Natural killer cell treated with Interleukin-12 subunit alpha and Interleukin-12 subunit beta and Interleukin-15 and Interleukin-18, amount 100 ng/mL, for 72 hours (primary cell): ENCODE measurements around the gene CLVS2. TPM values are rescaled to one million over a fixed set of nuclear protein-coding genes. Genes with fewer than 3 reads are reported as not detected.

ENCODE experiments used
- ATAC-seq, 2 donors: fragments of 150-1000 bp; cut with Tn5 transposase in 1 of 2; sonication (Bioruptor Pico), chemical (Tn5 transposase) in 1 of 2; 2 replicates each; pipeline ENCODE4 v1.10.0; 2021
- DNase-seq: peaks from one replicate; pipeline ENCODE4 v3.0.0; 2022; ENCODE audit warnings: low spot score
- H3K27ac Mint-ChIP-seq, 2 donors: 1 replicate in 1 of 2; 2 replicates in 1 of 2; pipeline ENCODE4 v1.8.0; 2022; ENCODE audit warnings: mixed read lengths in 2 of 2, mild to moderate bottlenecking in 1 of 2, moderate library complexity in 1 of 2
- H3K27me3 Mint-ChIP-seq, 2 donors: 1 replicate in 1 of 2; 2 replicates in 1 of 2; pipeline ENCODE4 v1.8.0; 2022; ENCODE audit warnings: mixed read lengths in 2 of 2
- H3K36me3 Mint-ChIP-seq: one replicate; pipeline ENCODE4 v1.8.0; 2022; ENCODE audit warnings: mixed read lengths
- H3K4me1 Mint-ChIP-seq, 2 donors: 1 replicate in 1 of 2; 2 replicates in 1 of 2; pipeline ENCODE4 v1.8.0; 2022; ENCODE audit warnings: low read depth in 2 of 2, mixed read lengths in 2 of 2, mild to moderate bottlenecking in 1 of 2
- H3K4me3 Mint-ChIP-seq: one replicate; pipeline ENCODE4 v1.8.0; 2022; ENCODE audit warnings: mixed read lengths
- H3K9me3 Mint-ChIP-seq: 2 replicates; pipeline ENCODE4 v1.8.0; 2022; ENCODE audit warnings: mixed read lengths
- total RNA-seq, 2 donors: library from RNA; stranded (reverse); gene quantifications; one replicate each; pipeline ENCODE4 v1.2.3, GENCODE V29; 2022

Gene CLVS2
- total RNA-seq, 2 donors from 2014 or later = not detected

DNA sequence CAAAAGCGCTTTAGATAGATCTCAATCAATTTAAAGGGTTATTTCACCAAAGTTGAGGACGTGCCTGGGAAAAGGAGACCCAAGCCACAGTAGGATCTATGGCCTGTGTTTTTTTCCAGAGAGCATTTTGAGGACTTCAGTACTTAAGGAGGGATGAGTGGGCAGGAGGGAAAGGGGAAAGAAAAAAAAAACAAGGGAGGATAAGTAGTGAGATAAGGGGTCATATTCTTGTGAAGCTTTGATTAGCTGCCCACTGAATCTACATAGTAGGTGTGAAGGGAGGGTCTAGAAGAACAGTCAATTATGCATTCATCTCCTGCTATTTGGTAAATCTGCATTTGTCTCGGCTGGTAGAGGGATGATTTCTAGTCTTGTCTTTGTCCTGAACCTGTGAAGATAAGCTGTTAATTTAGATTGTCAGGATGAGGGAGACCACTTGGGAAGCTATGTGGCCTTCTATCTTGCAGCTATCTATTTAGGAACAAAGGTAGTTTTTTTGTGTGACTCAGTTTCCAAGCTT is 48.4 kb downstream of the CLVS2 start:
- no peaks in the 10 kb centered on the region for H3K36me3 Mint-ChIP-seq
- no peak for ATAC-seq
- H3K4me1 Mint-ChIP-seq = no peaks in the 10 kb centered on the region
- no peak for DNase-seq
- H3K9me3 Mint-ChIP-seq = peaks cover 7% of the 10 kb centered on the region
- H3K27me3 Mint-ChIP-seq = no peaks in the 10 kb centered on the region
- H3K4me3 Mint-ChIP-seq = no peak overlapping the region
- no peak overlapping the region for H3K27ac Mint-ChIP-seq

DNA sequence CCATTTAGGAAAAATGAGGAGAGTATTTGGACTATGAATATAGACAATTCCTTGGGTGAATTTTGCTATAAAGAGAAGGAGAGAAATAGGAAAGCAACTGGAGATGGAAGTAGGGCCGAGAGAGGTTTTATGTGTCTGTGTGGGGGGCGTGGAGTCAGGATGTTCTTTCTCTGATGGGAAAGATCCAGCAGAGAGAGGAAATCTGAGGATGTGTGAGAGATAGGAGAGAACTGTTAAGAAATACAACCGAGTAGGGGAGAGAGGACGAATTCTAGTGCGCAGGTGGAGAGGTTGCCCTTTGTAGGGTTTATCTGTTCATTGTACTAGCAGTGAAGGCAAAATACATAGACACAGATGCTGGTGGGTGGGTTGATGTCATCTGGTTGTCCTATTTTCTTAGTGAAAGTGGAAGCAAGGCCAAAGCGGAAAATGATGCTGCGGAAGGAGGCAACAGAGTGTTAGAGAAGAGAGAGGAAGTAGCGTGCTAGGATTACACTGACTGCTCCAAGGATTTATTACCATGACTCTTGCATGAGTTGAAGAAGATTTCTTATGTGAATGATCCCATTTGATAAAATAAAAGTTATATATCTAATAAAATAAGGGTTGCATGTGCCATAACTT is 57.7 kb downstream of the CLVS2 start:
- no peaks in the 10 kb centered on the region for H3K4me1 Mint-ChIP-seq
- H3K9me3 Mint-ChIP-seq = no peaks in the 10 kb centered on the region
- H3K36me3 Mint-ChIP-seq = no peaks in the 10 kb centered on the region
- no peak overlapping the region for H3K27ac Mint-ChIP-seq
- ATAC-seq (no peak), DNase-seq (no peak)
- H3K4me3 Mint-ChIP-seq = no peak overlapping the region
- H3K27me3 Mint-ChIP-seq = no peaks in the 10 kb centered on the region

DNA sequence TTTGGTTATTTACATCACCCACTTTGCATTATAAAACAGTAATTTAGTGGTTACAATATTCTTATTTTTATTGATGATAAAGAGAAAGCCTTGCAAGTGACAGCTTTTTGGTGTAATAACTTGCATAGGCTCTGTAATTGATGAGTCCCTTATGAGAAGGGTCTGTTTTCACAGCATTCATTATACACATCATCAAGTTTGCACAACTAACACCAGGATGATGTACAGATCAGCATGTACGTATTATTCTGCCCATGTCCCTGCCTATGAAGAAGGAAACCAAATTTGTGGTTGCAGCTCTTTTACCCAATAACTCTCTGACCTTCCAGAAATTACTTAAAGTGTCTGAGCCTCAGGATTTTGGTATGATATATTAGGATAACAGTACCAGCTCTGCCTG is 59.2 kb downstream of the CLVS2 start:
- Mint-ChIP-seq H3K27me3 (no peaks in the 10 kb centered on the region), H3K4me3 (no peak overlapping the region), H3K4me1 (no peaks in the 10 kb centered on the region), H3K9me3 (peaks cover 4% of the 10 kb centered on the region), H3K36me3 (no peaks in the 10 kb centered on the region), H3K27ac (no peak overlapping the region)
- DNase-seq = no peak
- no peak for ATAC-seq

DNA sequence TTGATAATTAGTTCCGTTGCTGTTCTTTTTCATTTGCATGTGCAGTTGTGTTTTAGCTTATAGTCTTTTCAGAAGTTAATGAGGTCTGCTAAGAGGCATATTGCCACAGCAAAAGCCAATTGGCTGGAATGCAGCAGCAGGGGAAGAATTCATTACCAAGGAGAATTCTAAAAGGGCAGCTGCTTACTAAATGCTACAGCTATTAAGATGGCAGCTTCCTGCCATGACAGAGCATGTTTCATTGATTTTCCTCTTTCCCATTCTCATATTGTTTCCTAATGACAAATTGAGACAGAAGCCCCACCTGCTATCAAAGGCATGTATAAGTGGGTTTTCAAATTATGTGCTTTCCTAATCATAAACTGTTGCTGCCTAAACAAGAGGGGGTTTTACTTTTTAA is 66.6 kb downstream of the CLVS2 start:
- no peak for DNase-seq
- Mint-ChIP-seq H3K27me3 (no peaks in the 10 kb centered on the region), H3K4me3 (no peak overlapping the region), H3K36me3 (no peaks in the 10 kb centered on the region), H3K9me3 (peaks cover 4% of the 10 kb centered on the region), H3K27ac (no peak overlapping the region), H3K4me1 (no peaks in the 10 kb centered on the region)
- no peak for ATAC-seq

DNA sequence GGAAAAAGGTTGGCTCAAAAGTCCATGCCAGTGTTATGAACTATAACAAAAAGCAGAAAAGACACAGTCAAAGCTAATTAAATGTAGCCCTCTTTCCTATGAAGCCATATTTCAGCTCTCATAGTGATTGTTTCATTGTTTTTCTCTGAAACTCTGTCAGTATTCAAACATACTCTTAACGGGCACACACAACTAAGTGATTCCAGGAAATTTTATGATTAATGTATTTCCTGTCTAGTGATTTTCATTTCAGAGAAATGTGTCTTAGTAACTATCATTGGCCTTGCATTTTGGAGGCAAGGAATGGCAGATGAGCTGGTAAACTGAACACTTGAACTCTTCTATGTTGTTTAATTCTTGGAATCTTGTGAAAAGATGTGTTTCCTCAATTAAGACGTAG is 68.0 kb downstream of the CLVS2 start:
- Mint-ChIP-seq H3K4me1 (no peaks in the 10 kb centered on the region), H3K36me3 (no peaks in the 10 kb centered on the region), H3K4me3 (no peak overlapping the region), H3K27me3 (no peaks in the 10 kb centered on the region), H3K9me3 (peaks cover 2% of the 10 kb centered on the region), H3K27ac (no peak overlapping the region)
- DNase-seq = no peak
- no peak for ATAC-seq

DNA sequence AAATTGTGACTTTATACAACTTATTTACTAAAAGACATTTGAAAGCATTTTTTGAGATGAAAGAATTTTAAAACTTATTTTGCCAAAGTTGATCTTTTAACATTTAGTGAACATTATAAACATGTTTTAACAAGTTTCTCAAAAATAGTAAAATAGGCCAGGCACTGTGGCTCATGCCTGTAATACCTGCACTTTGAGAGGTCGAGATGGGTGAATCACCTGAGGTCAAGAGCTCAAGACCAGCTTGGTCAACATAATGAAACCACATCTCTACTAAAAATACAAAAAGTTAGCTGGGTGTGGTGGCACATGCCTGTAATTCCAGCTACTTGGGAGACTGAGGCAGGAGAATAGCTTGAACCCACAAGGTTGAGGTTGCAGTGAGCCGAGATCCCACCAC is 78.6 kb downstream of the CLVS2 start:
- H3K27ac Mint-ChIP-seq = no peak overlapping the region
- no peaks in the 10 kb centered on the region for H3K36me3 Mint-ChIP-seq
- ATAC-seq = no peak

DNA sequence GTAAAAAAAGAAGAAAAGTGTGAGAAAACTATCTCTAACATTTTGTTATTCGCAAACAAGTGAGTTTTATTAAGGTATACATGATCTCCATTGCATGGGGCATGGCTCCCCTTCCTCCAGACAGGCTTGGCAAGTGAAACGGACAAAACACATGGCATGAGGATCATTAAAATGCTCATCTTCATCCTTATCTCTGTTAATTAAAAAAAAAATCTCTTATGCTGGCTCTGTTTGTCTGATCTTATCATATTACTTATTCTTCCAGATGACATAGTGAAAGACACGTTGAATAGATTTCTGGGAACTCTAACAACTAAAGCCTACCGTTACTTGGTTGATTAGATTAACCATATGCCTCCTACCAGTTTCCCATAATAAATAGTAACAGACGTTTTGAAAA is 89.4 kb downstream of the CLVS2 start:
- Mint-ChIP-seq H3K9me3 (peaks cover 11% of the 10 kb centered on the region), H3K4me3 (no peak overlapping the region), H3K27me3 (no peaks in the 10 kb centered on the region), H3K4me1 (no peaks in the 10 kb centered on the region), H3K36me3 (no peaks in the 10 kb centered on the region), H3K27ac (no peak overlapping the region)
- ATAC-seq (no peak), DNase-seq (no peak)

More for the DNA sequence above, 78.6 kb downstream of the CLVS2 start:
- Mint-ChIP-seq H3K4me1 (no peaks in the 10 kb centered on the region), H3K27me3 (no peaks in the 10 kb centered on the region), H3K4me3 (no peak overlapping the region), H3K9me3 (peaks cover 7% of the 10 kb centered on the region)
- DNase-seq = no peak

DNA sequence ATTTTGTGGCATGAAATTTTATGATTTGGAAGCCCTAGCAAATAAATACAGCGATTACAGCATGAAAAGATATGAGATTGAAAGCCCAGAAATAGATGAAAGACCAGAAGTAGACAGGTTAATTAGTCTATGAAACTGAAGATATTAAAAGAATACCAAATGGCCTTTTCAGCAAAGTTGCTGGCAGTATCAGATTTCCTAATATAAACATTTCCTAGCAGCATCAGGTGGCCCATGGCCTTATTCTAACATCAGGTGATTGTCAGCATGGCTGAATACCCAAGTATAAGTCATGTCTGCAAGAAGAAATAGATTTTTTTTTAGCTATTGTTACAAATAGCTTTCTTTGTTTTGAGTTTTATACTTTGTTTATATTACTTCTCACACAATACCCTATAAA is 93.2 kb downstream of the CLVS2 start:
- Mint-ChIP-seq H3K27ac (no peak overlapping the region), H3K4me1 (no peaks in the 10 kb centered on the region)

DNA sequence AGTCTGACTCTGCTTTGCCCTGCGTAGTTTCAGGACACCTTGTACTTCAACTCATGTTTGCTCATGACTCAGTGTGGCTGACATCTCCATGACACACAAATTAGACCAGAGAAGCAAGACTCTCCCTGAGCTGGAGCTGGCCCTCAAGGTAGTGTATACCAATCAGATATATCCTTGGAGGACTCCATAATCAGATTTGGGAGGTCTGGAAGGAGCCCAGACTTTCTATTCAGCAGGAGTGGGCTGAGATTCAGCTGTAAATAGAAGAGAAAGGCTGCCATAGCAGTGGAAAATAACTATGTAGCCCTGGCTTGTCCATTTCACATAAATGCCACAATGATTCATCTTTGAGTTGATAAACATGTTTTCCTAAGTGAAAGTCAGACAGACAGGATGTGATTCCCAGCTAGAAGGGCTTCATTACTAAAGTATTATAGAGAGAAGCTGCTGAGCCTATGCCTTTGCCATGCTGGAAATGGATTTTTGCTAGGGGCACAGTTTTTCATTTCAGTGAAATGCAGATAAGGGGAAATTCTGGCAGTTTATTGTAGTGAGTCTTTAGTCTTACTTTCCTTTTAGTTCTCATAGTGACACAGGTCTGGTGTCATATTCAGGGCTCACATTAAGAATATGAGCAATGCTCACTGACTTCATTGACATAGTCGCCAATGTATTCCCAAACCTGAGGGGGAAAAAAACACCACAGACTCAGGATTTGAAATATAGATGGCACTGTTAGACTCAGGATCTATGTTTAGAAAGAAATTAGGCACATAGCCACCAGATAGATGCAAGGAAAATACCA is 95.3 kb downstream of the CLVS2 start:
- DNase-seq (no peak), ATAC-seq (no peak)
- Mint-ChIP-seq H3K27ac (no peak overlapping the region), H3K9me3 (peaks cover 8% of the 10 kb centered on the region), H3K4me1 (no peaks in the 10 kb centered on the region), H3K36me3 (no peaks in the 10 kb centered on the region), H3K4me3 (no peak overlapping the region), H3K27me3 (no peaks in the 10 kb centered on the region)

More for the DNA sequence above, 93.2 kb downstream of the CLVS2 start:
- Mint-ChIP-seq H3K4me3 (no peak overlapping the region), H3K9me3 (peaks cover 6% of the 10 kb centered on the region), H3K36me3 (no peaks in the 10 kb centered on the region), H3K27me3 (no peaks in the 10 kb centered on the region)
- no peak for ATAC-seq
- DNase-seq = no peak

DNA sequence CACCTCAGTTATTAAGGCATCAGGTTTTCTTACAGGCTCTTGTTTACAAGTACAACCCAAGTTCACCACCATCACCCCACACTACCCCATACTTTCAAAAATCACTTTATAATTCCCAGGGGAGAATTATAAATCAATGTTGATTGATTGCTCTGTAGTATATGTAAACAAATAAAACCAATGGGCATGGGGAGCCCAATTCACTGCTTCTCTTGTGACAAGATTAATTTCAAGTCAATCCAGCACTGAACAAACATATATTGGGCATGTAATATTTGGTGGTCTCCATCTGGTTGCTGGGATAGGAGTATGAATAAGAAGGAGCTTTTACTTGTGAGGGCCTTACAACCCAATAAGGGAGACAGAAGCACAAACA is 95.8 kb downstream of the CLVS2 start:
- H3K36me3 Mint-ChIP-seq = no peaks in the 10 kb centered on the region
- H3K27ac Mint-ChIP-seq = no peak overlapping the region
- DNase-seq (no peak), ATAC-seq (no peak)
- peaks cover 11% of the 10 kb centered on the region for H3K9me3 Mint-ChIP-seq
- H3K4me3 Mint-ChIP-seq = no peak overlapping the region
- H3K4me1 Mint-ChIP-seq = no peaks in the 10 kb centered on the region
- H3K27me3 Mint-ChIP-seq = no peaks in the 10 kb centered on the region

DNA sequence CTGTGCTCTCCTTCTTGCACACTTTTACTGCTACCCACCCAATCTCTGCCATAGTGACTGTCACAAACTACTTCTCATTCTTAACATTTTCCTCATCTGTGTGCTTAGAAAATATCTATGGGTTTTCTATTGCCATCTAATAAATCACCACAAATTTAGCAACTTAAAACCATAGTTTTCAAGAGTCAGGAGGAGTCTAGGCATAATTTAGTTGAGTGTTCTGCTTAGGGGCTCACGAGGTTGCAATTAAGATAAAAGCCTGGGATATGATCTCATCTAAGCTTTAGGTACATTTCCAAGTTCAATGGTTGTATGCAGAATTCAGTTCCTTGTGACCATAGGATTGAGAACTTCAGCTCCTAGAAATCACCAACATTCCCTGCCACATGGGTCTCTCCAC is 98.8 kb downstream of the CLVS2 start:
- no peaks in the 10 kb centered on the region for H3K4me1 Mint-ChIP-seq
- peaks cover 14% of the 10 kb centered on the region for H3K9me3 Mint-ChIP-seq
- H3K36me3 Mint-ChIP-seq = no peaks in the 10 kb centered on the region
- H3K27ac Mint-ChIP-seq = no peak overlapping the region
- DNase-seq (no peak), ATAC-seq (no peak)
- no peaks in the 10 kb centered on the region for H3K27me3 Mint-ChIP-seq
- H3K4me3 Mint-ChIP-seq = no peak overlapping the region

DNA sequence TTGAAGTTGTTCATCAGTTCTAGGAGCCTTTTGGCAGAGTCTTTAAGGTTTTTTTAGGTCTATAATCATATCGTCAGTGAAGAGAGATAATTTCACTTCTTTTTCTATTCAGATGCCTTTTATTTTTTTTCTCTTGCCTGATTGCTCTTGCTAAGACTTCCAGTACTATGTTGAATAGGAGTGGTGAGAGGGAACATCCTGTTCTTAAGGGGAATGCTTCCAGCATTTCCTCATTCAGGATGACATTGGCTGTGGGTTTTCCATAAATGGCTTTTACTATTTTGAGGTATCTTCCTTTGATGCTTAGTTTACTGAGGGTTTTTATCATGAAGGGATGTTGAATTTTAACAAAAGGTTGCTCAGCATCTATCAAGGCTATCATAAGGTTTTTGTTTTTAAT is 109.5 kb downstream of the CLVS2 start:
- Mint-ChIP-seq H3K27ac (no peak overlapping the region), H3K9me3 (peaks cover 13% of the 10 kb centered on the region), H3K27me3 (no peaks in the 10 kb centered on the region), H3K4me1 (no peaks in the 10 kb centered on the region), H3K4me3 (no peak overlapping the region), H3K36me3 (no peaks in the 10 kb centered on the region)
- no peak for ATAC-seq
- no peak for DNase-seq

DNA sequence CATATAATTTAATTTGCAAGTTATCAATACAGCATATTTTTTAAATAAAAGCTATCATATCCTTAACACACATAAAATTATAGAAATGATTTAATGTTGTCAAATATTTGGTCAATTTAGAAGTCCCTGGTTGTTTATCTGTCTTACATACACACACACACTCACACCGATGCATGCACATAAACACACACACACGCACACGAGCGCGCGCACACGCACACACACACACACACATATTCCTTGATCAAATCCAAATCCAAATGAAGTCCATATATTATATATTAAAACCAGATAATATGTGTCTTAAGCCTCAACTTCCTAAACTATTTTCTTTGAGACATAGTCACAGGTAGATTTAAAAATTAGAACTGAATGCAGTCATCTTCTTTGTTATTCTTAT is 120.3 kb downstream of the CLVS2 start:
- Mint-ChIP-seq H3K27me3 (no peaks in the 10 kb centered on the region), H3K9me3 (peaks cover 4% of the 10 kb centered on the region), H3K4me1 (no peaks in the 10 kb centered on the region), H3K27ac (no peak overlapping the region), H3K4me3 (no peak overlapping the region), H3K36me3 (no peaks in the 10 kb centered on the region)
- ATAC-seq = no peak
- no peak for DNase-seq

DNA sequence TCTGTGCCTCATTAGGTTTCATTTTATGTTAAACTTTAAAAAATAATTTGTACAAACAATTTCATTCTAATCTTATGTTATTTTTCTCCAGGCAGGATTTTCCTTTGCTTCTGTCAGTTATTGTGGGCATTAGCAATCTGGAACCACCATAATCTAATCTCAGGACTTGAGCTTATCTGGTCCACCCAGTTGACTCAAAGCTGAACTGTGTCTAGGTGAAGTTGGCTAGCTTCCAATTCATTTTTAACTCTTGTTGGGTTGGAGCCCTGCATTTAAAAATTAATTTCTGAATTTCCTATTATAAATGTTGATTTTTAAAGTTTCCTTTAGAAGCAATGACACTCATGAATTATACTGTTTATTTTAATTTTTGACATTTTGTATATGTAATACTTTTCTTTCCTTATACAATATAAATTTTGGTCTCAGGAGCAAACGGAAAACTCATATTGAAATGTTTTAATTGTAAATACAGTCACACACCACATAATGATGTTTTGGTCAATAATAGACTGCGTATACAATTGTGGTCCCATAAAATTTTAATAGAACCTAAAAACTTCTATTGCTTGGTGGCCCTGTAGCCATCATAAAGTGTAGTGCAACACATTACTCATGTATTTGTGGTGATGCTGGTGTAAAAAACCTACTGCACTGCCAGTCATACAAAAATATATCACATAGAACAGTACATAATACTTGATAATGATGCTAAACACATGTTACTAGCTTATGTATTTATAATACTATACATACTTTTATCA is 121.3 kb downstream of the CLVS2 start:
- Mint-ChIP-seq H3K4me1 (no peaks in the 10 kb centered on the region), H3K27ac (no peak overlapping the region), H3K4me3 (no peak overlapping the region), H3K9me3 (peaks cover 4% of the 10 kb centered on the region), H3K36me3 (no peaks in the 10 kb centered on the region), H3K27me3 (no peaks in the 10 kb centered on the region)
- DNase-seq (no peak), ATAC-seq (no peak)
